PC-9 (cell line): ENCODE measurements around the gene RAP1B. TPM values are rescaled to one million over a fixed set of nuclear protein-coding genes. Genes with fewer than 3 reads are reported as not detected.

Source experiments
- BruUV-seq: library from RNA; stranded (reverse); fragments of 400-500 nt; replicated peaks from 2 replicates; lab custom pipeline; 2021; lab: Mats Ljungman, UMichigan
- CTCF ChIA-PET: fragments of 300-600 bp; sonication (Branson Sonifier 250); formaldehyde crosslinking; loops from one replicate; lab custom pipeline; 2022; ENCODE audit warnings: antibody characterized with exemption; lab: Charles Lee
- POLR2A ChIA-PET: fragments of 300-600 bp; sonication (Branson Sonifier 250); formaldehyde crosslinking; loops from one replicate; lab custom pipeline; 2022; ENCODE audit warnings: antibody characterized with exemption; ENCODE audit not compliant: unreplicated experiment; lab: Charles Lee
- DNase-seq, 2 experiments: peaks; one replicate each; pipeline versions ENCODE4 v3.0.0 to v3.0.0-alpha.2; 2015 to 2022; ENCODE audit warnings: mixed read lengths in 1 of 2
- H2AFZ ChIP-seq: fragments of 200-600 bp; sonication (generic); 2 replicates; pipeline ENCODE4 v1.8.1; 2017; ENCODE audit warnings: antibody characterized with exemption
- H3F3A ChIP-seq: fragments of 200-600 bp; sonication (generic); 2 replicates; pipeline ENCODE4 v1.8.1; 2017; ENCODE audit warnings: antibody characterized with exemption, mild to moderate bottlenecking, low read depth; ENCODE audit not compliant: insufficient read depth
- H3K27ac ChIP-seq: fragments of 200-600 bp; sonication (generic); 2 replicates; pipeline ENCODE4 v1.6.1; 2016; ENCODE audit warnings: mixed run types
- H3K27me3 ChIP-seq: fragments of 200-600 bp; sonication (generic); 2 replicates; pipeline ENCODE4 v1.6.1; 2016; ENCODE audit warnings: low read depth, mixed run types; ENCODE audit not compliant: insufficient read depth
- H3K36me3 ChIP-seq: fragments of 200-600 bp; sonication (generic); 2 replicates; pipeline ENCODE4 v1.6.1; 2016; ENCODE audit warnings: low read depth, mixed run types
- H3K4me1 ChIP-seq: fragments of 200-600 bp; sonication (generic); replicated peaks from 2 replicates; pipeline ENCODE4 v1.6.1; 2016; ENCODE audit warnings: mixed run types; ENCODE audit not compliant: insufficient read depth
- H3K4me2 ChIP-seq: fragments of 200-600 bp; sonication (generic); 2 replicates; pipeline ENCODE4 v1.6.1; 2017; ENCODE audit warnings: mixed run types
- H3K4me3 ChIP-seq: fragments of 200-600 bp; sonication (generic); 2 replicates; pipeline ENCODE4 v1.6.1; 2016; ENCODE audit warnings: mixed run types
- H3K79me2 ChIP-seq: fragments of 200-600 bp; sonication (generic); 2 replicates; pipeline ENCODE4 v1.6.1; 2017; ENCODE audit warnings: low read depth, mixed run types
- H3K9me2 ChIP-seq: fragments of 200-600 bp; sonication (generic); 2 replicates; pipeline ENCODE4 v1.8.1; 2017; ENCODE audit warnings: mild to moderate bottlenecking; ENCODE audit not compliant: insufficient read depth
- H3K9me3 ChIP-seq: fragments of 200-600 bp; sonication (generic); 2 replicates; pipeline ENCODE4 v1.8.1; 2016; ENCODE audit warnings: low read depth; ENCODE audit not compliant: insufficient read depth
- H4K20me1 ChIP-seq: fragments of 200-600 bp; sonication (generic); 2 replicates; pipeline ENCODE4 v1.8.1; 2017; ENCODE audit not compliant: insufficient read depth
- CTCF ChIP-seq: fragments of 200-600 bp; sonication (generic); conservative IDR thresholded peaks from 2 replicates; pipeline ENCODE4 v1.6.1; 2017; ENCODE audit warnings: mixed run types, antibody characterized with exemption, mild to moderate bottlenecking, moderate library complexity
- intact Hi-C: fragments of 100-400 bp; cut with micrococcal nuclease; formaldehyde crosslinking; loops from one replicate; pipeline ENCODE4 v1.10.0; 2022; ENCODE audit not compliant: unreplicated experiment
- total RNA-seq: library from RNA; stranded (reverse); gene quantifications from 2 replicates; pipeline ENCODE4 v1.2.3, GENCODE V29; 2021

Gene RAP1B
- total RNA-seq, 1 experiment from 2014 or later, result 89.7 TPM

- intact Hi-C loops, result no loop called here
Measured at GRCh38 chr12:68699486-68699885, 88.8 kb downstream of the RAP1B start.

More at GRCh38 chr12:68699486-68699885, 88.8 kb downstream of the RAP1B start:
- Histone ChIP-seq H3K79me2 (no peaks in the 10 kb centered on the region), H4K20me1 (no peaks in the 10 kb centered on the region), H2AFZ (no peak overlapping the region), H3K4me3 (no peak overlapping the region), H3K36me3 (peaks cover 25% of the 10 kb centered on the region), H3K4me1 (no peaks in the 10 kb centered on the region), H3K27me3 (no peaks in the 10 kb centered on the region), H3F3A (no peaks in the 10 kb centered on the region), H3K9me2 (no peaks in the 10 kb centered on the region), H3K4me2 (no peak overlapping the region), H3K9me3 (no peaks in the 10 kb centered on the region), H3K27ac (no peak overlapping the region)
- DNase-seq, result no peak
- BruUV-seq, result no TSS peak
- CTCF ChIA-PET, result no interaction called here
- POLR2A ChIA-PET, result no interaction called here
- TF ChIP-seq CTCF, result no peak

Other genes starting within 250 kb of the RAP1B start
- gene NUP107, start 76.1 kb downstream of the RAP1B start, total RNA-seq, result 75.7 and 84.9 TPM in 2 replicates
- 8.9 and 10.7 TPM in 2 replicates for gene SLC35E3, start 135.3 kb downstream of the RAP1B start, total RNA-seq
- gene MDM2, start 197.3 kb downstream of the RAP1B start, total RNA-seq, result 74.3 and 95.2 TPM in 2 replicates